ENCODE results near the gene KCNMA1.
"Not testable (repeated sequence)": the region's sequence is repeated elsewhere in the genome, so short reads cannot be mapped to it uniquely, and the experiment has no call there.

Gene KCNMA1

DNA sequence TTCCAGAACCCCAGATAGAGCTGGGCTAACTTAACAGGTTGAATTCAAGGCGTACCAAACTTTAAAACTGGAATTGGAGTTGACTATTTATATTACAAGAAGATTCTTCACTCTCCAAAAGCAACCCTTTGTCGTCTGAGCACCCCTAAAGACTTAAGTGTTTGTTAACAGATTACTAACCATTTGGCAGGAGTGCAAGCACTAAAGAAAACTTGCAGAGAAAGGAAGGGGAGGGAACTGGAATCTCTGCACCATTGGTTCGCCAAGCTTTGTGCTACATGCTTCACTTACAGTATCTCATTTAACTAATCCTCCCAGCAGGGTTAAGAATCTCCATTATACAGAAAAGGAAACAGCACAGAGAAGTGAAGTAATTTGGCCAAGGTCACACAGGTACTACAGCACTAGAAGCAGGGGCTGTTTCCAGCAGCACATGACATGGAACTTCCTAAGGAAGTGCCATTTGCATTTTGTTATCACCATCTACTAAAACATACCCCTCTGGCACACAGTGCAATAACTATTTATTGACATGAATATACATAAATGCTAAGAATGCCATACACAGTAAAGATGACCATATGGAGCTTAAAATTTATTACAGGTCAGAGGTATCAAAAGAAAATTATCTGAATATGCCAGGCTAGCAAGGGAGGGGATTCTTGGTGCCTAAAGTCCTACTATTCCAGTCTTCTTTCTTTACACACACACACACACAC lies 201.2 kb downstream of the KCNMA1 start:
- no peak for DNase-seq

DNA sequence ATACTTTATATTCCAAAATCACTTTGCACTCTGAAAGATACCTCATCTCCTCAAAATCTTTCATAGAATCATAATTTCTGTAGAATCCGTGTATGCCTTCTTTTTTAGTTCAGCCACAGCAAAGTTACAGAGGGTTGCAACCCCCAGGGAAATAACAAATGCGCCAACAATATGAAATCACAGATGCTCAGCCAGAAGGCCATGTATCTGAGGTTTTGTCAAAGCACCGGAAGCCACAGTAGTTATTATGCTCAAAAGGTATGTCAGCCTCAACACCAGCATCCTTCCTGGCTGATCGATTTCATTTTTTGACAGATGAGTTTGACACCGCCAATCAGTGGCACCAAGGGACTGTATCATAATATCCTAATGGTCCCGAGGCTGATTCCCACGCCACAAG lies 204.1 kb downstream of the KCNMA1 start:
- no peak for DNase-seq

DNA sequence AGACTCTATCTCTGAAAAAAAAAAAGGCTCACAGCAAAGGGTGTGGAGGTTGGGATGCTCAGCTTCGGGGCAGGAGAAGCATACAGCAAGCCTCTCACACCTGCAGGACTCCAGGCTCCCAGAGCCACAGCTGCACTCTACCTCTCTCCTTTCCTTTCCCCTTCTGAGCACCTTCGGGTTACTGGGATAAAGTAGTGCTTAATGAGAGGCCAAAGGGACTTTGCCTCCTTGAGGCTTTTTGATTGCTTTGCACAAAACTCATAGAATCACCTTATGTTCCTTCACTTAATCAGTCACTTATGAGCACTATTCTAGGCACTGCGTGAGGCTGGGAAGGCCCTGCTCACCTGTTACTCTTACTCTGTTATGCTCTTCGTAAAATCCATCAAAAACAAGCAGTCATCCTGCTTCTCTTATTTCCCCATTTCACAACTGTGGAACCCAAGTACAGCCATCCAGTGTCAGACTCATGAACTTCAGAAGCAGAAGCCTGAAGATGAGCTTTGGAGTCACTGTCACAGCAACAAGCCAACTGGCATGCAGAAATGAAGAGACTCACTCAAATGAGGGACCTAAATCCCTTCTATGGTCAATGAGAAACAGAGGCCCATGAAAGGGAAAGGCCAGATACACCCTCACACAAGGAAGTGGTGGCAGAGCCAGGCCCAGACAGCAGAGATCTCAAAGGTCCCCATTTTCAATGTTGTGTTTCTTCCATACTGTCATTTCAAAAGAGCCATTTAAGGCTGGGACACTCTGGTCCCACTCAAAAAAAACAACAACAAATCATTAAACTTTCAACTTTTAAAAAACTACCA lies 205.4 kb downstream of the KCNMA1 start:
- no peak for DNase-seq

DNA sequence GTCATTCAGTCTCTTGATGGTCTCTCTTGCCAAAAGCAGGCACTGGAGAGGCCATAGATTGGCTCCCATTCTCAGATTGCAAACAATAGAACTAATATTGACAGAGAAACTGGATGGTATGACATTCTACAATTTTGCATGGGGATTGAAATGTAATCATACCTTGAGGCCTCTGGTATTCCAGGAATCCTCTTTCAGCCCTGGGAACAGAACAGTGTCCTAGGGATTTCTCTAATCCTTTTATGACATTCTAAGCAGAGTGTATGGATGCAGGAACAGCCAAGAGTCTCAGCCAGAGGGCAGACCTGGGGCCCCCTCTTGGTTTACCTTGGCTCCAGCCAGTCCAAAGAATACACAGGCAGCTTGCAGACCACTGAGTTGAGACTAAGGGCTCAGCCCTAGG lies 206.4 kb downstream of the KCNMA1 start:
- no peak for DNase-seq

DNA sequence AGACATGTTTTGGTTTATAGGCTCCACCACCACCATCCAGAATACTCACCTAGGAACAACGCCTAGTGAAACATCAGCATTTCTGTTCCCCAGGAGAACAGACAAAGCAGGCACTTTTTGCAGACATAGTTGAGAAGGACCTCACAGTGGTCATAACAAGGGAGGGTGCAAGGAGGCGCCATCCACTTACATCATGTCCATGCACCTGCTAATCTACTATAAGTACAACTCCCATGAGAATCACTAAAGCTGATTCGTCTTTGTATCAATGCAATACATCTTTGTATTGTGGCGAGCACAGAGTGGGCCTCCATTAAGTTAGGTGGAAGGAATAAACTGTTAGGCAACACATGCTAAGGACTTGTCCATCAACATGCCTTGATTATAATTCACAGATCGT lies 207.1 kb downstream of the KCNMA1 start:
- no peak for DNase-seq

DNA sequence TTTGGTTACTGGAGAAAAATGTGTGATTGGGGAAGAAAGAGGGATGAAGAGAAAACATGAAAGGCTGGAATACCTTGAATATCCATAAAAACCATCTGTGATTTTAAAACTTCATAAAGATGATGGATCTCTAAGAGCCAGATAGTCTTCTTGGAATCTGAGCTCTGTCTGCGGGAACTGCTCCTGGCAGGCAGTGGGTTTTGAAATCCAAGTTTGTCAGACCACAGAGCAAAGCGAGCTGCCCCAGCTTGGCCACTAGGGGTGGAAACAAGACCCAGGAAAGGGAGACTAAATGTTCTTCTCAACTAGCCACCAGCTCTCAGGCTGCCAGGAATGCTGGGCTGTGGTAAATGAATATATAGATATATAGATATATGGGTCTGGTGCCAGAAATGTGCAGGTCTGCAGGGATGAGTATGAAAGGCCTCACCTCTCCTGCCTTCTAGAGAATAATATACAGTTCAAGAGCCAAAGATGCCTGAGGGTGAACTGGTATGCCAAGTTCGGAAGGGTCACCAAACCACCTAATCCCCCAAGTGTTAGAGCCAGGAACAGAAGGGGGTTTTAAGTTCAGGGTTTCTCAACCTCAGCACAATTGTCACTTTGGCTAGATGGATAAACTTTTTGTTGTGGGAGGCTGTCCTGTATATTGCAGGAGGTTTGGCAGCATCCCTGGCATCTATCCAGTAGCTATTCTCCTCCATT lies 208.8 kb downstream of the KCNMA1 start:
- no peak for DNase-seq

DNA sequence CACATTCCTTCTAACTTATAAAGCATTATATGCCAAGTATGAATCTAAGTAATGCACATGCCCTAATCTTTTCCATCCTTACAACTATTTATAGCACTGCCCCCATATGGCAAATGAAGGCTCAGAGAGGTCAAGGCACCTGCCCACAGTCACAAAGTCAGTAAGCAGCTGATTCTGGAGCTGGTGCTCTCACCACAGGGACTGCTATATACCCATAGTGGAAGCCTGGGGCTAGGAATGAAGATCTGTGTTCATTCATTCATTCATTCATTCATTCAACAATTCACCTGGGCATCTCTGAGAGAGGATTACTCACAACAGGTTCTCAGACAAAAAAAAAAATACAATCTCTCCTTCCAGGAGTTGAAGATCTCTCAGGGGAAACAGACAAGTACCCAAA lies 213.4 kb downstream of the KCNMA1 start:
- DNase-seq: no peak

DNA sequence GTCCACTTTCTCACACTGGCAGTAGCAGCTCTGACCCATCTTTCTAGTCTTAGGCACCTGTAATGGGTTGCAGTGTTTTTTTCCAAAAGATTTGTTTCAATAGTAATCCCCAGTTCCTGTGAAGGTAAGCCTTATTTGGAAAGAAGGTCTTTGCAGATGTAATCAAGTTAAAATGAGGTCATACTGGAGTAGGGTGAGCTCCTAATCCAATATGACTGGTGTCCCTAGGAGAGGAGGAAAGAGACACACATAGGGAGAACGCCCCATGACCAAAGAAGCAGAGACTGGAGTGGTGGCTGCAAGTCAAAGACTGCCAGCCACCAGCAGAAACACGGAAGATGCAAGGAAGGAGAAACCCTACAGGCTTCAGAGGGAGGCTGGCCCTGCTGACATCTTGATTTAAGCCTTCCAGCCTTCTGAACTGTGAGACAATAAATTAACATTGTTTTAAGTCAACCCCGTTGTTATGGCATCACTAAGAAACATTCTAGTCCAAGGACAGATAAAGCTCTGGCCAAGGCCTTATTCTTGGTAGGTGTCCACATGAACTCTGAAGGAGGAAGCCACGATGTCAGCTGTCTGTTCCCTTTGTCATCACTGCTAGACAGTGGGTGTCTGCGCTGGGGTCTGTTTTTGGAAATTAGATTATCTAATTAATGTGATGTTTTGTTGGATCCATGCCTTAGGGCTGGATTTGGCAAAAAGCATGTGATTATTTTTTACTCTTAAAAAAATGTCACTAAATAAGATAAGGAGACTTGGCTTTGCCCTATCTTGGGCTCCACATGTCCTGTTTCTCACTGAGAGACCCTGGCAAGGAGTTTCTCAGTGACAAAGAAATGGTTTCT lies 214.9 kb downstream of the KCNMA1 start:
- no peak for DNase-seq

DNA sequence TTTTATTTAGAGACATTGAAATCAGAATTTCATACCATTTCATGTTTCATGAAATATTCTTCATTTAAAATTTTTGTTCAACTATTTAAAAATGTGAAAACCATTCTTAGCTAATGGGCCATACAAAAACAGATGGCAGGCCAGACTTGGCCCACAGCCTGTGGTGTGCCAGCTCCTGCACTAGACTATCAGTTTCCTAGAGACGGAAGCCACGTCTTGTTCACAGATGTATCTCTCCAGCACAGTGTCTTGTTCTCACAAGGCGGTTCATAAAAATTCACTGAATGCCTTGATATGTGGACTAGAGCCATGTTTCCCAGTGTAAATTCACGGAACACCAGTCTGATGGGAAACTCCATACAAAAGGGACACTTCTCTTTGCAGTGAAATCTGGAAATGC lies 216.0 kb downstream of the KCNMA1 start:
- DNase-seq: no peak

DNA sequence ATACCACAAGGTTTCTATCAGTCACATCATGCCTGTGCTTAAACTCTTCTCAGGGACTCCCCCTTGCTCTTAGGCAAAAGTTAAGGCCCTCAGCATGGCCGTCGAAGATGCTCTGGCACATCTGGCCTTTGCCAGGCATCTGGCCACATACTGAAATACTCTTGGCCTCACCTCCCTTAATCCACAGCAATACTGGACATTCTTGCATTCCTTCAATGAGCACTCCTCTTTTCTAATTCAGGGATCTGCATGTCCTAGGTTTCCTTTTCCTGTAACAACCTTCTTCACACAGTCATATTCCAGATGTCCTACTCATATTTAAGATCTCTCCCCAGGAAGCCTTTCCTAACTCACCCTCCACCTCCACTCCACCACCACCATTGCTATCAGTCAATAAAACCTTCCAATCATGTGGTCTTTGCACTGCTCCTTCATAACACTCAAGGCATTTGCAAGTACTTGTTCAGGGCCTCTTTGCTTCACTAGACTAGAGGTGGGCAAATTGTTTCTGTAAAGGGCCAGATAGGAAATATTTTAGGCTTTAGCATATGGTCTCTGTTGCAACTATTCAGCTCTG lies 216.6 kb downstream of the KCNMA1 start:
- DNase-seq: no peak

DNA sequence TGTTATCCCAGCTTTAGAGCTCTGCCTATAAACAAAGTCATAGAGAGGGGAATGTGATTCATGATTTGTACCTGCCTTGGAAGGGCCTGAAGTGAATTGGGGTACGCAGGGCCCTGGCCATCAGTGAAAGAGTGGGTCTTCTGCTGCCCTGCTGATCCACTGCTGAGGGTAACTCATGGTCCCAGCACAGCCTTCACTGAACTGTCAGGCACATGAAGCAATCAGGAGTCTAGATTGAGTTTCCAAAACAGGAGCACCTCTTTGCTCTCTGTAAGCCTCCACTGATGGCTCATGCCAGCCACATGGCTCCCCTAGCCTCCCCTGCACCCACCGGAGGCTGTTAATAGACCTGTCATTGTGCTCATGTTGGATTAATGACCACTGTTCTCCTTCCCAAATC lies 217.6 kb downstream of the KCNMA1 start:
- DNase-seq: no peak

DNA sequence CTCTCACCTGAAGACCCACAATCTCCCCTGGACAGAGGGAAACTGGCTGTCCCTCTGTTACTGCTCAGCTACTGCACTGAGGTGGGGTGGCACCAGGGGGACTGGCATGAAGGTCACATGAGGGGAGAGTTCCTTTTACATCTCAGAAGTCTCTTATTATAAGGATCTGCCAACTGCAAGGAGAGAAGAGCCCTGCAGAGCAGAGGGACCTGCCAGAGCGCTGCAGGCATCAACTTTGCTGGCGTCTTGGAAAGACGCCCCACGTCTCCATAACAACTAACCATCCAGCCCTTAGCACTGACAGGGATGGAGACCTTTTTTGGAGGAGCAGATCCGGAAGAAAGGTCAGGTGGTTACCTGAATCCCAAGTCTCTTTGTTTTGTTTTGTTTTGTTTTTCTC lies 218.6 kb downstream of the KCNMA1 start:
- DNase-seq: no peak

DNA sequence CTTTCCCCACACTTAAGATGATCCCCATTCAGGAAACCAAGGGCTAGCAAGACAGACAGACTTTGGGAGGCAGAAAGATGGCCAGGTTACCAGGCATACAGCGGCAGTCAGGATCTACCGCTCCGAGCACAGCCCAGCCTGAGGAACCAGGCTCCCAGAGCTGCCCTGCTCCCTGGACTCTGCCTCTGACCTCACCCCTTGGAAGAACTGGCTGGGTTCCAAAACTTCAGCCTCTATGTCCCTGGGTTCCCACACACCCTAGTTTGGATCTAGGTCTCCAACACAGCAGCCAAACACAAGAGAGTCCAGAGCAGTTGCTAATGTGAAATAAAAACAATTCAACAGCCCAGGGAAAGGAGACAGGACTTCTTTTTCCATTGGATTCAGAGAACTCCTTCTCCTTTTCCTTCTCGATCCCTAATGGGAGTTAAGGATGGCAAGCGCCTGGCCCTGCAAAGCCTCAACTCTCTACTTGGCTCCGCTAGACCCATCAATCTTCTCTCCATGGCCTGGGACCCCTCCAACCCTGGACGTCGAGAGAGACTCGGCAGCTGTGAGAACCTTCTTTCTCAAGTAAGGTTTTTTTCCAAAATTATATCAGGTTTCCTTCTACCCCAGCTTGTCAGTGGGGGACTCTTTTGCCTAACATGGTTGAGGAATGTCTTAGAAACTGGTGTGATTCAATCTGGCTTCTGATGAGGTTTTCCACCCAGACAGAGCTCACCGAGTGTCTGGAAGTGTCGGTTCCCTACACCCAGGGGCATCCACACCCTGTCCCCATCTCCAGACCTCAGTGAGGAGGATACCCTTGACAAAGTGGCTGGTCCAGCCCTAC lies 219.6 kb downstream of the KCNMA1 start:
- no peak for DNase-seq

DNA sequence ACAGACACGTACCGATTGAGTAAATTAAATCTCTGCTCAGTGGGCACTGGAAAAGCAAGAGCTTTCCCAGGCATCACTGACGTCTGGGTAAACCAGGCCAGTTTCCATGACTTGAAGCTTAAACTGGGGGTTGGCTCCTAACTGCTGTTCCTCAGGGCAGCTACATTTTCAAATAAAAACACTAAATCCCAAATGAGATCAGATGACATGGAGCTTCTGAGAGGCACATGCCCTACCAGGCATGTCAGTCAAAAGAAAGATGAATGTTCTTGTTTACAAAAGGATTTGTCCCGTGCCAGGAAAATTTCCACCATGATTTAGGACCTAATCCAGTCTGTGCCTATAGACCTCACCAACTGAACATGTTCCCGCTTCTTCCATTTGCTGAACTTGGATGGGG lies 220.2 kb downstream of the KCNMA1 start:
- no peak for DNase-seq

DNA sequence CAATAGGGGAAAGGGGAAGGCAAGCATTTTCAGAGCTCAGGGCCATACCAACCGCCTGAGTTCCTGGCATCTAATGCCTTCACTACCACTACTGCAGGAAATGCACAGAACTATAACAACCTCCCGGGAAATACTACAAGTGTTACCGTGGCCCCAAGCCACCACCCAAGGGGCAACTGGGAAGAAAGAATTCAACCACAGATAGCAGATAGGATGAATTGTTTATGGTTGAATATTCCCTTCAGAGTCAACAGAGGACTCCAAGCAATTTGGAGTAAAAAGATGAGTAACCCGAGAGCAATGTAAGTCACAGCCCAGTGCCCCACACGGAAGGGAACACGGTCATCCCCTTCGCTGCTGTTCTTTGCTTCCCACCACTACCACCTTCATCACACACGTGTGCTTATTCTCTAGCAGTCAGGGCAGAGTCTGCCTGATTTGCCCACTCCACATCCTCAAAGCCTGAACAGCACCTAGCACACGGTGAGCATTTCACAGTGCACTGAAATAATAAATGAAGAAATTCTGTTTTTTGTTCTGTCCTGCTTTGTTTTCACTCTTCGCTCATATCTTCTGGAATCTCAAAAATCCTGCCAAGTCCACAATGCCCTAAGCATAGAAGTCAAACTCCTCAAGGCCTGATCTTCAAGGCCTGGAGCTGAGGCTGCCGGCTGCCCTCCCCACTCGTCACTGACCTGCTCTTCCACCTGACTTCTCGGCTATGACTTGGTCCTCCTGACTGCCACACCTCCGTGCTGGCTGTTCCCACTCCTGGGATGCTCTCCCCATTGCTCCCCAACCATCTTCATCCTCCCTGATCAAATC lies 221.1 kb downstream of the KCNMA1 start:
- no peak for DNase-seq

DNA sequence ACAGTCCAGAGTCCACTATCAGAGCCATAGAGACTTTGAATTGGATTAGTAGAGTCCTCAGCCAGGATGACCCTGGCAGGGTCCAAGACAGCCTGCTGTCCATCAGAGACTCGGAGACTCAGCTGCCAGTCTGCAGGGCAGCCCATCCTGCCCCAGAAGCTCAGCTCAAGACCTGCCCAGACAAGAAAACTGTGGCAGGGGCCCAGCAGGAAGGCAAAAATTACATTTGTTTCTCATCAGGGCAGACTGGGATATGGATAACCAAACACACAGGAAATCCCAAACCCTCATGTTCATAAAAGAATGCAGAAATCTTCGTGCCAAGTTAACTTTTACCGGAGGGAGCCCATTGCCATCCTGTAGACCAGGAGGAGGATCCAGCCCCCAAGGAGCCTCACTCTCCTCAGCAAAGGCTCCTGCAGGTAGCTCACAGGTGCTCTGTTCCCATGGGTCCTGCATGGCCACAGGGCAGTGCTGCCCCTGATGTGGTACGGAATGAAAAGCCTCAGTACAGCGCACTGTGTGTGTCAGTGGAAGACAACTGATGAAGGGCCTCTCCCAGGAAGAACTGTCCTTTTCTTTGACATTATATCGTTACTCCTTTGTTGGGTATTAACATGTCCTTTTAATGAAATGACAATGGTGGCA lies 222.2 kb downstream of the KCNMA1 start:
- DNase-seq: no peak

DNA sequence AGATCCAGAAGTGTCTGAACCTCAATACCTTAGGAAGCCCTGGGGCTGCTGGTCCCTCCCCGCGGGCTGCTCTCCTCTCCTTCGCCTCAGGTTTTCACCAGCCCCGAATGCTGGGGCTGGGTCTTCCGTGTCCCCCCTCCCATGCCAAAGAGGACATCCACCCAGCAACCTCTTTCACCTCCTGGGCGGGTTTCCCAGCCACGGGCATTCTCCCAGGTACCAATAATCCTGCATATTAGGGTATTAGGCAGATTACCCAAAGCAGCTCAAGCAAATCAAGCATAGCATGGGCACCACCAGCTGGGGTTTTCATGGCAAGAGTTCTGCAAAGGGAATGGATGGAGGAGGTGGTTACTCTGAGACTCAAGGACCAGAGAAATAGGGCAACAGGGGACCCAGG lies 224.4 kb downstream of the KCNMA1 start:
- no peak for DNase-seq

DNA sequence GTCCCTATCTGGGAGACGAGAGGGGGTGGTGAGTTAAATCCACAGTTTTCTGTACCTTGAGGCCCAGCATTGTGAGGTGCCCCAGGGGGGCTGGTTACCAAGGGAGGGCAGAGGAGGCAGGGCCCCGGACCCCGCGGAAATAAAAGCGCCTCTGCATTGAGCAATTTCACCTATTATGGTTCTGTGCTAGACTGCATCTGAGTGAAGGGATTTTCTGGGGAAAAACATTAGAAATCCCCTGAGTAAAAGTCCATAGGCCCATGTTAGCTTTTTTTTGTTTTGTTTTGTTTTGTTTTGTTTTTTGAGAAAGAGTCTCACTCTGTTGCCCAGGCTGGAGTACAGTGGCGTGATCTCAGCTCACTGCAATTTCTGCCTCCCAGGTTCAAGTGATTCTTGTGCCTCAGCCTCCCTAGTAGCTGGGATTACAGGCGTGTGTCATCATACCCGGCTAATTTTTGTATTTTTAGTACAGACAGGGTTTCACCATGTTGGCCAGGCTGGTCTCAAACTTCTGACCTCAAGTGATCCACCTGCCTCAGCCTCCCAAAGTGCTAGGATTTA lies 225.0 kb downstream of the KCNMA1 start:
- not testable (repeated sequence) for DNase-seq

DNA sequence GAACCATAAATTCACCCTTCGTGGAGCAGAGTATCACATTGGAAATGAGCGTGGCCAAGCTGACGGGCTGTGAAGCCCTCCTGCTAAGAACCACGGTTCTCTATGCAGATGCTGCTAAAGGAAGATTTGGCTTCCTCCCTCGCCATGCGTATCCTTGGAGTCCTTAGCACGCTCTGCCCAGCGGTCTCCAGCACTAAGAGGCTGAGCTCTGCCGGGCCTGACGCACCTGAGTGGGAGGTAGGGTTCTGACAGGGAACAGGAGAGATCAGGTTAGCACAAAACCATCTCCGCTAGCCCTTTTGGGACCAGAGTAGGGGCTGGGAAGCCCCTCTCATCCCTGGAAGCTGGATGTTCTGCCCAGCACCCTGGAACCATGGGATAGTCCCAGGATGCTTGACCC lies 225.8 kb downstream of the KCNMA1 start:
- no peak for DNase-seq

DNA sequence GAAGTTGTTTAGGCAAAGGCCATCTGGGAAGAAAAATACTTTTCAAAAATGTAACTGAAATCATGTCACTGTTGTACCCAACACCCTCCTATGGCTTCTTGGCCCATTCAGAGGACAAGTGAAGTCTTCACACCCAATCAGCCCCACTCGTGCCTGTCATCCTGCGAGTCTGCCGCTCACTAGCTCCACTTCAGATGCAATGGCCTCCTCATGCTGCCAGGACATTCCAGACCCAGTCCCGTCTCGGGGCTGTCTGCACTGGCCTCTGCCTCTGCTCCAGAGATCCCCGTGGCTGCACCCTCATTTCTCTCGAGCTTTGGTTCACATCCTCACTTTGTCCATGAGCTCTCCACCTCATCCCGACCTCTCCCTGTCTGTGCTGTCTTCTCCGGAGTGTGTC lies 227.1 kb downstream of the KCNMA1 start:
- no peak for DNase-seq
